Gastroesophageal sphincter (tissue), 3 donors: ENCODE results near the gene GNAO1.

ENCODE experiments used
- POLR2AphosphoS5 ChIP-seq: sonication (generic); formaldehyde crosslinking; IDR thresholded peaks from one replicate; pipeline ENCODE4 v1.6.1; 2017; ENCODE audit warnings: antibody characterized with exemption
- TF ChIP-seq, protein P1 (sequence below), 4 experiments: fragments of 200-600 bp in 2 of 4; fragments of 450-650 bp in 2 of 4; sonication (generic) in 1 of 4; IDR thresholded peaks; one replicate each; pipeline ENCODE4 v1.5.1; 2017 to 2019; ENCODE audit warnings: antibody characterized with exemption in 4 of 4, mild to moderate bottlenecking in 2 of 4, moderate library complexity in 2 of 4

- TF ChIP-seq, protein P1, sequence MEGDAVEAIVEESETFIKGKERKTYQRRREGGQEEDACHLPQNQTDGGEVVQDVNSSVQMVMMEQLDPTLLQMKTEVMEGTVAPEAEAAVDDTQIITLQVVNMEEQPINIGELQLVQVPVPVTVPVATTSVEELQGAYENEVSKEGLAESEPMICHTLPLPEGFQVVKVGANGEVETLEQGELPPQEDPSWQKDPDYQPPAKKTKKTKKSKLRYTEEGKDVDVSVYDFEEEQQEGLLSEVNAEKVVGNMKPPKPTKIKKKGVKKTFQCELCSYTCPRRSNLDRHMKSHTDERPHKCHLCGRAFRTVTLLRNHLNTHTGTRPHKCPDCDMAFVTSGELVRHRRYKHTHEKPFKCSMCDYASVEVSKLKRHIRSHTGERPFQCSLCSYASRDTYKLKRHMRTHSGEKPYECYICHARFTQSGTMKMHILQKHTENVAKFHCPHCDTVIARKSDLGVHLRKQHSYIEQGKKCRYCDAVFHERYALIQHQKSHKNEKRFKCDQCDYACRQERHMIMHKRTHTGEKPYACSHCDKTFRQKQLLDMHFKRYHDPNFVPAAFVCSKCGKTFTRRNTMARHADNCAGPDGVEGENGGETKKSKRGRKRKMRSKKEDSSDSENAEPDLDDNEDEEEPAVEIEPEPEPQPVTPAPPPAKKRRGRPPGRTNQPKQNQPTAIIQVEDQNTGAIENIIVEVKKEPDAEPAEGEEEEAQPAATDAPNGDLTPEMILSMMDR (IDR thresholded peaks at IDR 0.05): no peak
- TF ChIP-seq POLR2AphosphoS5: no peak
Measured at GRCh38 chr16:56227936-56228335, 36.6 kb downstream of the GNAO1 start.
